T follicular helper cell (primary cell): Measurements from ENCODE around the gene INSYN2B.

ENCODE experiments used
- DNase-seq: peaks from one replicate; pipeline ENCODE4 v3.0.0-alpha.2; 2020; ENCODE audit warnings: low read depth

The INSYN2B gene

GRCh38 chr5:169933127-169933526 lies 47.2 kb downstream of the INSYN2B start:
- no peak for DNase-seq

- DNase-seq: no peak
Observed at GRCh38 chr5:169923988-169924387, 56.3 kb downstream of the INSYN2B start.

GRCh38 chr5:169922474-169922873 lies 57.8 kb downstream of the INSYN2B start:
- no peak for DNase-seq

GRCh38 chr5:169921949-169922348 lies 58.3 kb downstream of the INSYN2B start:
- no peak for DNase-seq

- no peak for DNase-seq
Observed at GRCh38 chr5:169921384-169921783, 58.9 kb downstream of the INSYN2B start.

GRCh38 chr5:169920474-169920873 lies 59.8 kb downstream of the INSYN2B start:
- DNase-seq: no peak

GRCh38 chr5:169918228-169918627 lies 62.1 kb downstream of the INSYN2B start:
- DNase-seq: no peak

- DNase-seq: no peak
Observed at GRCh38 chr5:169917500-169917899, 62.8 kb downstream of the INSYN2B start.

- DNase-seq: no peak
Observed at GRCh38 chr5:169914766-169915165, 65.5 kb downstream of the INSYN2B start.

GRCh38 chr5:169913479-169913878 lies 66.8 kb downstream of the INSYN2B start:
- DNase-seq: no peak

- no peak for DNase-seq
Observed at GRCh38 chr5:169911448-169912212, 68.7 kb downstream of the INSYN2B start.

GRCh38 chr5:169910393-169910792 lies 69.9 kb downstream of the INSYN2B start:
- DNase-seq: no peak

- no peak for DNase-seq
Observed at GRCh38 chr5:169909945-169910344, 70.3 kb downstream of the INSYN2B start.

GRCh38 chr5:169908864-169909263 lies 71.4 kb downstream of the INSYN2B start:
- DNase-seq: no peak

- DNase-seq: no peak
Observed at GRCh38 chr5:169906745-169907649, 73.3 kb downstream of the INSYN2B start.

GRCh38 chr5:169905017-169905416 lies 75.3 kb downstream of the INSYN2B start:
- no peak for DNase-seq

GRCh38 chr5:169904508-169904907 lies 75.8 kb downstream of the INSYN2B start:
- DNase-seq: no peak

- DNase-seq: no peak
Observed at GRCh38 chr5:169904059-169904458, 76.2 kb downstream of the INSYN2B start.

GRCh38 chr5:169901896-169902295 lies 78.4 kb downstream of the INSYN2B start:
- DNase-seq: no peak

GRCh38 chr5:169897481-169897880 lies 82.8 kb downstream of the INSYN2B start:
- DNase-seq: no peak

- DNase-seq: no peak
Observed at GRCh38 chr5:169895926-169896325, 84.4 kb downstream of the INSYN2B start.

GRCh38 chr5:169893571-169893970 lies 86.7 kb downstream of the INSYN2B start:
- no peak for DNase-seq

GRCh38 chr5:169893010-169893409 lies 87.3 kb downstream of the INSYN2B start:
- no peak for DNase-seq
